Ishikawa (cell line): ENCODE results near the gene PPP2R2D.

Experiments
- EP300 ChIP-seq: IDR thresholded peaks from 2 replicates; pipeline ENCODE4 v1.6.1; 2012; ENCODE audit warnings: borderline replicate concordance
- TEAD4 ChIP-seq: IDR thresholded peaks from 2 replicates; pipeline ENCODE4 v1.6.1; 2012

DNA sequence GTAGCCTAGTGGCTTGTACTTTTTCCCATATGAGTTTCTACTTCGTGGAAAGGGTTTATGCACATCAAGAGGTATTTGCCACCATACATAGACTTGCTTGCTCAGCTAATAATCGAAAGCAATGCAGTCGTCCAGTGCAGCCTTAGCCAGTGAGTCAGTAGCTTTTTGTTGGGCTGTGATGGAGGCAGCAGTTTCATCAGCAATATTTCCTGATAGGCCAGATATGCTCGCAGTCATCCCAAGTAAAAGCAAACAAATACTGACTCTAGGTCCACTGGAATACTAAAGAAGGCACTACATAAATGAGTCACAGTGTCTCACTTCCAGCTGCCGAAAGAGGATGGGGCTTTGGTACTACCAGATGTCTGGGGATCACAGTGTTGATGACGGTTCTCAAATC lies 83.0 kb downstream of the PPP2R2D start:
- TF ChIP-seq EP300, result no peak
- TF ChIP-seq TEAD4, result no peak
